HL-60 (cell line): ENCODE measurements around the gene SLC10A1.

ENCODE experiments used
- DNase-seq, 2 experiments: peaks; one replicate each; pipeline ENCODE4 v3.0.0-alpha.2; 2010 to 2020; ENCODE audit warnings: low read depth in 1 of 2, low spot score in 1 of 2
- H3K27ac ChIP-seq: fragments of 250-450 bp; sonication (Bioruptor Pico); replicated peaks from 2 replicates; pipeline ENCODE4 v1.5.1; 2020; ENCODE audit warnings: mild to moderate bottlenecking, moderate library complexity
- H3K27me3 ChIP-seq: fragments of 250-450 bp; sonication (Bioruptor Pico); 2 replicates; pipeline ENCODE4 v1.5.1; 2021; ENCODE audit warnings: mild to moderate bottlenecking, moderate library complexity; ENCODE audit not compliant: insufficient read depth, poor library complexity, severe bottlenecking
- H3K4me3 ChIP-seq: replicated peaks from 2 replicates; pipeline ENCODE4 v1.5.1; 2011; ENCODE audit warnings: mild to moderate bottlenecking, control low read depth, low read length; ENCODE audit not compliant: insufficient read depth
- GABPA ChIP-seq: IDR thresholded peaks from 2 replicates; pipeline ENCODE4 v1.6.1; 2012; ENCODE audit warnings: low read depth
- POLR2AphosphoS5 ChIP-seq: IDR thresholded peaks from 2 replicates; pipeline ENCODE4 v1.6.1; 2012; ENCODE audit warnings: low read depth
- SPI1 ChIP-seq: IDR thresholded peaks from 2 replicates; pipeline ENCODE4 v1.6.1; 2012; ENCODE audit warnings: low read depth, mild to moderate bottlenecking, borderline replicate concordance
- long read RNA-seq: library from polyadenylated mRNA; unstranded; transcript quantifications from one replicate; pipeline ENCODE4 v2.0.0, GENCODE V29; 2020
- TF ChIP-seq, protein P1 (sequence below): IDR thresholded peaks from one replicate; pipeline ENCODE4 v1.5.1; 2011; ENCODE audit warnings: low read length, control low read depth, inconsistent platforms; ENCODE audit not compliant: insufficient read depth
- TF ChIP-seq, protein P2 (sequence below): IDR thresholded peaks from 2 replicates; pipeline ENCODE4 v1.6.1; 2012; ENCODE audit warnings: low read depth; ENCODE audit not compliant: insufficient replicate concordance

Gene SLC10A1
- long read RNA-seq = 0 reads

DNA sequence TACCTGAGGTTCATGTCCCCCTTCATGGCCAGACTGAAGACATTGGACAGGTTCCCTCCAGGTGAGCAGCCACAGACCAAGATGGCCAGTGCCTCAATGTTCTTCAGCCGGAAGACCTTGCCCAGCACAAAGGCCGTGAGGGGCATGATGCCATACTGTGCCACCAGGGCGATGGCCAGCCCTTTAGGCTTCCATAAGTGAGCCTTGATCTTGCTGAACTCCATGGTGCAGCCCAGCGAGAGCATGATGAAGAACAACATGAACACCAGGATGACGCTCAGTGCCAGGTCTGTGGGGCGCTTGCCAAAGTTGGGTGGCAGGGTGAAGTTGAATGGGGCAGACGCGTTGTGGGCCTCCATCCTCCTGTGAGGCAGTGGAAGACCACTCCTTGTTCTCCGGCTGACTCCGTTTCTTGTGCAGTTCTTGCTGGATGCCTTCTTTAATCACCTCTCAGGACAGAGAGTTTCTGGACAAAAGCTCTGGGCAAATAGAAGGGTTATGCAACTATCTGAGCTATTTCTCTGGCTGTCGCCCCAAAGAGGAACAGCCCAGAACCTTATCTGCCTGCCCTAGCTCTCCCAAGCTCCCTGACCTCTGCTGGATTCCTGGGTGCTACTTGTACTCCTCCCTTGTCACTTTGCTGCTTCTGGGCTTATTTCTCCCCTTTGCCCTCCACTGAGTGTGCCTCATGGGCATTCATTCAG, at the start of gene SLC10A1:
SLC10A1 (minus strand) TSS at position 445 of the 704 bp plus-strand sequence; CDS start at position 359, 86 bp downstream.
- TF ChIP-seq, protein P1, sequence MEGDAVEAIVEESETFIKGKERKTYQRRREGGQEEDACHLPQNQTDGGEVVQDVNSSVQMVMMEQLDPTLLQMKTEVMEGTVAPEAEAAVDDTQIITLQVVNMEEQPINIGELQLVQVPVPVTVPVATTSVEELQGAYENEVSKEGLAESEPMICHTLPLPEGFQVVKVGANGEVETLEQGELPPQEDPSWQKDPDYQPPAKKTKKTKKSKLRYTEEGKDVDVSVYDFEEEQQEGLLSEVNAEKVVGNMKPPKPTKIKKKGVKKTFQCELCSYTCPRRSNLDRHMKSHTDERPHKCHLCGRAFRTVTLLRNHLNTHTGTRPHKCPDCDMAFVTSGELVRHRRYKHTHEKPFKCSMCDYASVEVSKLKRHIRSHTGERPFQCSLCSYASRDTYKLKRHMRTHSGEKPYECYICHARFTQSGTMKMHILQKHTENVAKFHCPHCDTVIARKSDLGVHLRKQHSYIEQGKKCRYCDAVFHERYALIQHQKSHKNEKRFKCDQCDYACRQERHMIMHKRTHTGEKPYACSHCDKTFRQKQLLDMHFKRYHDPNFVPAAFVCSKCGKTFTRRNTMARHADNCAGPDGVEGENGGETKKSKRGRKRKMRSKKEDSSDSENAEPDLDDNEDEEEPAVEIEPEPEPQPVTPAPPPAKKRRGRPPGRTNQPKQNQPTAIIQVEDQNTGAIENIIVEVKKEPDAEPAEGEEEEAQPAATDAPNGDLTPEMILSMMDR = no peak
- TF ChIP-seq SPI1 (no peak), GABPA (no peak), POLR2AphosphoS5 (no peak)
- TF ChIP-seq, protein P2, sequence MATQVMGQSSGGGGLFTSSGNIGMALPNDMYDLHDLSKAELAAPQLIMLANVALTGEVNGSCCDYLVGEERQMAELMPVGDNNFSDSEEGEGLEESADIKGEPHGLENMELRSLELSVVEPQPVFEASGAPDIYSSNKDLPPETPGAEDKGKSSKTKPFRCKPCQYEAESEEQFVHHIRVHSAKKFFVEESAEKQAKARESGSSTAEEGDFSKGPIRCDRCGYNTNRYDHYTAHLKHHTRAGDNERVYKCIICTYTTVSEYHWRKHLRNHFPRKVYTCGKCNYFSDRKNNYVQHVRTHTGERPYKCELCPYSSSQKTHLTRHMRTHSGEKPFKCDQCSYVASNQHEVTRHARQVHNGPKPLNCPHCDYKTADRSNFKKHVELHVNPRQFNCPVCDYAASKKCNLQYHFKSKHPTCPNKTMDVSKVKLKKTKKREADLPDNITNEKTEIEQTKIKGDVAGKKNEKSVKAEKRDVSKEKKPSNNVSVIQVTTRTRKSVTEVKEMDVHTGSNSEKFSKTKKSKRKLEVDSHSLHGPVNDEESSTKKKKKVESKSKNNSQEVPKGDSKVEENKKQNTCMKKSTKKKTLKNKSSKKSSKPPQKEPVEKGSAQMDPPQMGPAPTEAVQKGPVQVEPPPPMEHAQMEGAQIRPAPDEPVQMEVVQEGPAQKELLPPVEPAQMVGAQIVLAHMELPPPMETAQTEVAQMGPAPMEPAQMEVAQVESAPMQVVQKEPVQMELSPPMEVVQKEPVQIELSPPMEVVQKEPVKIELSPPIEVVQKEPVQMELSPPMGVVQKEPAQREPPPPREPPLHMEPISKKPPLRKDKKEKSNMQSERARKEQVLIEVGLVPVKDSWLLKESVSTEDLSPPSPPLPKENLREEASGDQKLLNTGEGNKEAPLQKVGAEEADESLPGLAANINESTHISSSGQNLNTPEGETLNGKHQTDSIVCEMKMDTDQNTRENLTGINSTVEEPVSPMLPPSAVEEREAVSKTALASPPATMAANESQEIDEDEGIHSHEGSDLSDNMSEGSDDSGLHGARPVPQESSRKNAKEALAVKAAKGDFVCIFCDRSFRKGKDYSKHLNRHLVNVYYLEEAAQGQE = no peak
- H3K27ac ChIP-seq = no peak within 1 kb of the TSS
- H3K27me3 ChIP-seq = no peaks in the 10 kb centered on the region
- DNase-seq = peak in 1 of 2 experiments; percentile 1
- H3K4me3 ChIP-seq = no peak within 1 kb of the TSS

DNA sequence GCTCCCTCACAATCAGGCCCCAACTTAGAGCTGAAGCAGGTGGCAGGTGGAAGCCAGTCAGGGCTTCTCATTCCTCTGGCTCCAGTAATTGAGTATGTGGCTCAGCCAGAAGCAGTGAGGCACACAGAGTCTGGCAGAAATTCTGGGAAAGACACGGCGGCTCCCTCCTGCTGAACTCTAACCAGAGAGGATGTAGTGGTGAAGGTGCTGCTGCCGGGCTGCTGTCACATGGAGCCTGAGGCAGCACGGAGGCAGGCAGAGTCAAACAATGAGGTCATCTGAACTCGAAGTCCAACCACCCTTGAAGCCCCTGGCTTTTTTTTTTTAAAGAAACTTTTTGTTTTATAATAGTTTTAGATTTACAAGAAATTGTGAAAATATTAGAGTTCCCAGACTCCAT, 48.7 kb upstream of the SLC10A1 start:
- no peak overlapping the region for H3K4me3 ChIP-seq
- DNase-seq = no peak

DNA sequence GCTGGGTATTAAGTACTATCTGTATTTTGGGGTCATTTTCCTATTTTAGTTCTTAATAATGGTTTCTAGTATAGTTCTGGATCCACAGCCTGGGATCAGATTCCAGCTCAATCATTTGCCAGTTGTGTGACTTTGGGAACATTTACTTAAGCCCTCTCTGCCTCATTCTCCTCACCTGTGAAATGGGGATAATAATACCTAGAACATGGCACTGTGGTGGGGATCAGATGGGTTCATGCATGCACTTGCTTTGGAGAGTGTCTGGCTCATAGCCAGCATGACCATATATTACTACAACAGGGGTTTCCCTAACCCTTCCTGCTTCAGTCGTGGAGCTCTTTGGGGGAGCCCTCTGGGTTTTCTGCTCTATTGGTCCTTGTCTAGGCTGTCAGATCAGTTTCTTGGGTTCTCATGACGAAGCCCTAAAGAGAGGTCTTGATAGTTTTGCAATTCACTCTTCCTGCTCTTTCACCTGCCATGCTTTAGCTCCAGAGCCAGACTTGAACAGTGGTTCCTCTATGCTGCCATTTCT, 48.1 kb upstream of the SLC10A1 start:
- no peaks in the 10 kb centered on the region for H3K27me3 ChIP-seq
- DNase-seq = no peak
- no peak overlapping the region for H3K4me3 ChIP-seq
- no peak overlapping the region for H3K27ac ChIP-seq
- TF ChIP-seq POLR2AphosphoS5 = no peak
- TF ChIP-seq, protein P2 = no peak
- TF ChIP-seq, protein P1 = no peak
- no peak for TF ChIP-seq SPI1
- TF ChIP-seq GABPA = no peak

More for the DNA sequence above, 48.7 kb upstream of the SLC10A1 start:
- H3K27me3 ChIP-seq = no peaks in the 10 kb centered on the region
- no peak overlapping the region for H3K27ac ChIP-seq
- TF ChIP-seq, protein P2 = no peak
- no peak for TF ChIP-seq GABPA
- TF ChIP-seq, protein P1 = no peak
- TF ChIP-seq SPI1 = no peak
- no peak for TF ChIP-seq POLR2AphosphoS5
